B cell (primary cell): ENCODE results near the gene ARHGAP30. TPM values are rescaled to one million over a fixed set of nuclear protein-coding genes. Genes with fewer than 3 reads are reported as not detected.

Source experiments
- ATAC-seq: fragments of 200-7000 bp; cut with Tn5 transposase; one replicate; pipeline ENCODE4 v1.10.0; 2021; ENCODE audit warnings: low read depth, mild to moderate bottlenecking, moderate number of reproducible peaks, moderate library complexity
- CTCF ChIA-PET: fragments of 350-600 bp; sonication (Branson Sonifier 250); formaldehyde crosslinking; loops from one replicate; lab custom pipeline; 2021; ENCODE audit warnings: antibody characterized with exemption, inconsistent platforms; lab: Charles Lee
- POLR2A ChIA-PET: fragments of 350-600 bp; sonication (Branson Sonifier 250); formaldehyde crosslinking; loops from one replicate; lab custom pipeline; 2021; ENCODE audit warnings: antibody characterized with exemption; lab: Charles Lee
- DNase-seq: peaks from one replicate; pipeline ENCODE4 v3.0.0; 2013
- H2AFZ ChIP-seq: 2 replicates; pipeline ENCODE4 v1.6.1; 2012; ENCODE audit warnings: mild to moderate bottlenecking, low read depth, low read length; ENCODE audit not compliant: insufficient read depth, poor library complexity, severe bottlenecking
- H3K27ac ChIP-seq, 2 donors: 1 replicate in 1 of 2; 2 replicates in 1 of 2; pipeline ENCODE4 v1.5.1; 2012 to 2013; ENCODE audit warnings: low read length in 2 of 2, mild to moderate bottlenecking in 2 of 2, moderate library complexity in 1 of 2
- H3K27me3 ChIP-seq, 4 experiments: fragments of 200-600 bp in 1 of 4; sonication (generic) in 1 of 4; replicated peaks in 1 of 4; 1 replicate in 2 of 4; 2 replicates in 2 of 4; pipeline versions ENCODE4 v1.6.1 to v1.7.0; 2013 to 2016; ENCODE audit warnings: low read length in 3 of 4, mild to moderate bottlenecking in 2 of 4, mixed read lengths in 1 of 4, moderate library complexity in 1 of 4; ENCODE audit not compliant: insufficient read depth in 4 of 4, control insufficient read depth in 3 of 4; ENCODE audit errors: control extremely low read depth in 1 of 4
- H3K36me3 ChIP-seq, 2 experiments: replicated peaks in 1 of 2; 1 replicate in 1 of 2; 2 replicates in 1 of 2; pipeline versions ENCODE4 v1.6.1 to v1.7.1; 2013; ENCODE audit warnings: low read length in 1 of 2; ENCODE audit not compliant: insufficient read depth in 2 of 2, control insufficient read depth in 1 of 2; ENCODE audit errors: control extremely low read depth in 1 of 2, extremely low read depth in 1 of 2
- H3K4me1 ChIP-seq, 2 donors: fragments of 200-600 bp in 1 of 2; sonication (generic) in 1 of 2; 1 replicate in 1 of 2; 2 replicates in 1 of 2; pipeline versions ENCODE4 v1.5.1 to v1.6.1; 2013 to 2017; ENCODE audit warnings: low read length in 2 of 2; ENCODE audit not compliant: control insufficient read depth in 2 of 2, insufficient read depth in 2 of 2
- H3K4me2 ChIP-seq: replicated peaks from 2 replicates; pipeline ENCODE3; 2012; ENCODE audit warnings: mild to moderate bottlenecking, low read depth, low read length; ENCODE audit not compliant: poor library complexity, severe bottlenecking
- H3K4me3 ChIP-seq, 5 experiments: fragments of 200-600 bp in 1 of 5; sonication (generic) in 1 of 5; 1 replicate in 3 of 5; 2 replicates in 2 of 5; pipeline versions ENCODE4 v1.5.1 to v1.7.0; 2011 to 2016; ENCODE audit warnings: low read length in 4 of 5, mild to moderate bottlenecking in 4 of 5, low read depth in 2 of 5, control low read depth in 1 of 5, moderate library complexity in 1 of 5; ENCODE audit not compliant: insufficient read depth in 1 of 5; ENCODE audit errors: control extremely low read depth in 1 of 5, extremely low read depth in 1 of 5
- H3K79me2 ChIP-seq: fragments of 200-600 bp; sonication (generic); one replicate; pipeline ENCODE4 v1.6.0; 2016; ENCODE audit warnings: low read length; ENCODE audit not compliant: control insufficient read depth, insufficient read depth
- H3K9ac ChIP-seq: fragments of 200-600 bp; sonication (generic); 2 replicates; pipeline ENCODE4 v1.6.1; 2017; ENCODE audit warnings: mild to moderate bottlenecking, low read length, moderate library complexity
- H3K9me3 ChIP-seq, 3 donors: one replicate each; pipeline versions ENCODE4 v1.6.1 to v1.7.1; 2013; ENCODE audit warnings: low read length in 2 of 3; ENCODE audit not compliant: control insufficient read depth in 2 of 3, insufficient read depth in 1 of 3; ENCODE audit errors: control extremely low read depth in 1 of 3
- H4K20me1 ChIP-seq: 2 replicates; pipeline ENCODE4 v1.6.0; 2012; ENCODE audit warnings: mild to moderate bottlenecking, low read length; ENCODE audit not compliant: insufficient read depth, control insufficient read depth, poor library complexity, severe bottlenecking
- H3K27ac Mint-ChIP-seq: one replicate; pipeline ENCODE4 v1.8.0; 2021; ENCODE audit warnings: mixed read lengths
- H3K27me3 Mint-ChIP-seq: one replicate; pipeline ENCODE4 v1.8.0; 2021; ENCODE audit warnings: mixed read lengths
- H3K4me1 Mint-ChIP-seq: one replicate; pipeline ENCODE4 v1.8.0; 2021; ENCODE audit warnings: mixed read lengths
- H3K4me3 Mint-ChIP-seq: one replicate; pipeline ENCODE4 v1.8.0; 2021; ENCODE audit warnings: mixed read lengths
- H3K9me3 Mint-ChIP-seq: one replicate; pipeline ENCODE4 v1.8.0; 2022; ENCODE audit warnings: mixed read lengths; ENCODE audit not compliant: insufficient read depth
- CTCF ChIP-seq: fragments of 200-600 bp; IDR thresholded peaks from one replicate; pipeline ENCODE4 v1.8.0; 2022; ENCODE audit warnings: antibody characterized with exemption, mild to moderate bottlenecking
- EZH2 ChIP-seq: IDR thresholded peaks from 2 replicates; pipeline ENCODE4 v1.6.1; 2012; ENCODE audit warnings: borderline replicate concordance, low read depth, mild to moderate bottlenecking, moderate library complexity, low read length; ENCODE audit not compliant: insufficient read depth, poor library complexity, severe bottlenecking
- WGBS: methylation state at CpG from one replicate; pipeline ENCODE4 v1.1.5; 2013; ENCODE audit warnings: missing lambda C conversion rate; ENCODE audit not compliant: insufficient coverage; 5-methylcytosine and 5-hydroxymethylcytosine counted together
- intact Hi-C: fragments of 100-400 bp; cut with micrococcal nuclease; formaldehyde crosslinking; loops from one replicate; pipeline ENCODE4 v1.10.0; 2022
- polyA plus RNA-seq: library from polyadenylated mRNA; depleted of rRNA; stranded (reverse); fragments of >200 nt; gene quantifications from 2 replicates; pipeline ENCODE4 v1.2.3, GENCODE V29; 2012
- total RNA-seq, 2 donors: library from RNA; stranded (reverse); fragments of 120-200 nt in 1 of 2; gene quantifications; 1 replicate in 1 of 2; 2 replicates in 1 of 2; pipeline versions ENCODE4 v1.2.3 to v1.2.4, GENCODE V29; 2013 to 2022

Gene ARHGAP30
- total and polyA plus RNA-seq, 2 donors (not counting 1 experiment from before 2014, with no cell fraction given) = 122 to 146 TPM

- intact Hi-C loops = loop anchor here (1.0 to 2.0 kb wide), 2 partner anchors 8 to 18 kb away; partner anchors contain the start of gene F11R
- H2AFZ ChIP-seq = peak within 1 kb of the TSS; percentile 73
Observed at GRCh38 chr1:161038523-161039153, 31.1 kb downstream of the ARHGAP30 start, which contains the start of gene TSTD1. Gene TSTD1 (minus strand): TSS chr1:161038964. CDS start chr1:161038889, 75 bp downstream.

More at GRCh38 chr1:161038523-161039153, 31.1 kb downstream of the ARHGAP30 start, which contains the start of gene TSTD1:
- H3K27ac Mint-ChIP-seq = peak within 1 kb of the TSS; percentile 97
- Histone ChIP-seq H3K79me2 (peaks cover 63% of the 10 kb centered on the region), H3K27me3 (no peaks in the 10 kb centered on the region), H3K9ac (peak within 1 kb of the TSS; percentile 81), H3K27ac (peak within 1 kb of the TSS; percentile 81 to 94), H3K9me3 (no peaks in the 10 kb centered on the region), H3K4me3 (peak within 1 kb of the TSS; percentile 56 to 98 (median 94)), H4K20me1 (peaks cover 7% of the 10 kb centered on the region), H3K4me1 (peaks cover 50 to 75% of the 10 kb centered on the region in 2 donors), H3K36me3 (peaks cover 2 to 43% of the 10 kb centered on the region in 2 experiments), H3K4me2 (peak within 1 kb of the TSS; percentile 84)
- POLR2A ChIA-PET = interaction anchor here (0.6 to 2.2 kb wide), 8 partner anchors 8 to 79 kb away, joined by 3 to 9 read pairs (median 6); partner anchors contain the start of genes ARHGAP30, F11R, NIT1 and PFDN2
- TF ChIP-seq EZH2 (no peak), CTCF (no peak)
- H3K27me3 Mint-ChIP-seq = no peaks in the 10 kb centered on the region
- WGBS = under 1% methylated on average over 53 of the region's 54 CpGs
- H3K9me3 Mint-ChIP-seq = no peaks in the 10 kb centered on the region
- peak; percentile 88 for ATAC-seq
- H3K4me1 Mint-ChIP-seq = peaks cover 55% of the 10 kb centered on the region
- peak within 1 kb of the TSS; percentile 93 for H3K4me3 Mint-ChIP-seq
- CTCF ChIA-PET = interaction anchor here (0.9 to 5.9 kb wide), 9 partner anchors 8 to 100 kb away, joined by 3 to 55 read pairs (median 7); partner anchors contain the start of genes ARHGAP30, F11R and KLHDC9
- DNase-seq = peak; percentile 94
